GM12878 (cell line): ENCODE measurements around the gene DVL2. TPM values are rescaled to one million over a fixed set of nuclear protein-coding genes. Genes with fewer than 3 reads are reported as not detected.

Experiments used
- HSF1 ChIP-seq: fragments of 150-350 bp; IDR thresholded peaks from 2 replicates; pipeline ENCODE4 v1.6.1; 2014; ENCODE audit warnings: mild to moderate bottlenecking, low read depth, low read length
- MTA2 ChIP-seq: fragments of 450-650 bp; IDR thresholded peaks from 2 replicates; pipeline ENCODE4 v1.6.1; 2016; ENCODE audit warnings: low read depth, mild to moderate bottlenecking, moderate library complexity
- NFYA ChIP-seq: IDR thresholded peaks from 2 replicates; pipeline ENCODE4 v1.6.1; 2011; ENCODE audit warnings: low read depth, mild to moderate bottlenecking, low read length, improper control_type of control experiment, borderline replicate concordance
- NFYB ChIP-seq: IDR thresholded peaks from 2 replicates; pipeline ENCODE4 v1.6.1; 2011; ENCODE audit warnings: low read depth, mild to moderate bottlenecking, low read length, improper control_type of control experiment, moderate library complexity; ENCODE audit not compliant: insufficient read depth
- STAT1 ChIP-seq: fragments of 450-650 bp; conservative IDR thresholded peaks from 2 replicates; pipeline ENCODE4 v1.6.1; 2014; ENCODE audit warnings: antibody characterized with exemption, mild to moderate bottlenecking
- ZNF687 ChIP-seq: fragments of 450-650 bp; IDR thresholded peaks from 2 replicates; pipeline ENCODE4 v1.6.1; 2017; ENCODE audit warnings: mild to moderate bottlenecking, moderate library complexity
- polyA plus RNA-seq, 11 experiments: library from polyadenylated mRNA; depleted of rRNA in 4 of 11; unstranded in 6 of 11; stranded (reverse) in 5 of 11; fragments of >200 nt; fragmentation: Nextera tagmentation in 4 of 11; fragmentation: Illumina TruSeq in 1 of 11; extraction: Ambion mirVana in 4 of 11; extraction: Trizol in 1 of 11; gene quantifications; 1 replicate in 1 of 11; 2 replicates in 10 of 11; pipeline versions ENCODE4 v1.2.1 to v1.2.3, GENCODE V29; 2011 to 2016; ENCODE audit warnings: inconsistent platforms in 2 of 11, missing spikeins in 2 of 11, low read depth in 1 of 11
- total RNA-seq, 4 experiments: library from RNA; depleted of rRNA in 3 of 4; stranded (reverse); fragments of >200 nt in 3 of 4; fragmentation: Illumina TruSeq in 1 of 4; extraction: Trizol in 1 of 4; gene quantifications; 2 replicates each; pipeline versions ENCODE4 v1.2.1 to v1.2.3, GENCODE V29; 2013 to 2021

The DVL2 gene
- total and polyA plus RNA-seq, 10 of the 15 experiments (the other 5 are each of a cell fraction or from before 2014, with no cell fraction given), result 0.97 to 44.8 (median 23.2) TPM

- TF ChIP-seq NFYA (no peak), HSF1 (no peak), STAT1 (peak; percentile 79; the same call in 1 of the 2 replicates), ZNF687 (0 out of 2 replicates have a peak, but pooled peaks have one; percentile 60), MTA2 (peak; percentile 42; the same call in 1 of the 2 replicates), NFYB (no peak)
Measured at GRCh38 chr17:7252176-7253043, 18.1 kb upstream of the DVL2 start, which contains the start of gene ELP5 (continued).
